SU-DHL-6 (cell line): ENCODE results near the gene PLA2G6.

ENCODE experiments used
- EZH2phosphoT487 ChIP-seq: fragments of 200-600 bp; sonication (generic), shearing (Covaris generic); conservative IDR thresholded peaks from 2 replicates; pipeline ENCODE4 v1.6.1; 2018; ENCODE audit warnings: mild to moderate bottlenecking, antibody characterized with exemption, low read length, moderate library complexity, mixed read lengths
- TF ChIP-seq, protein P1 (sequence below): fragments of 200-600 bp; sonication (generic); IDR thresholded peaks from one replicate; pipeline ENCODE4 v1.5.1; 2017; ENCODE audit warnings: antibody characterized with exemption, mild to moderate bottlenecking, low read length, moderate library complexity; ENCODE audit not compliant: insufficient read depth, poor library complexity, severe bottlenecking

GRCh38 chr22:38220653-38221386, 39.2 kb upstream of the PLA2G6 start:
- TF ChIP-seq, protein P1, sequence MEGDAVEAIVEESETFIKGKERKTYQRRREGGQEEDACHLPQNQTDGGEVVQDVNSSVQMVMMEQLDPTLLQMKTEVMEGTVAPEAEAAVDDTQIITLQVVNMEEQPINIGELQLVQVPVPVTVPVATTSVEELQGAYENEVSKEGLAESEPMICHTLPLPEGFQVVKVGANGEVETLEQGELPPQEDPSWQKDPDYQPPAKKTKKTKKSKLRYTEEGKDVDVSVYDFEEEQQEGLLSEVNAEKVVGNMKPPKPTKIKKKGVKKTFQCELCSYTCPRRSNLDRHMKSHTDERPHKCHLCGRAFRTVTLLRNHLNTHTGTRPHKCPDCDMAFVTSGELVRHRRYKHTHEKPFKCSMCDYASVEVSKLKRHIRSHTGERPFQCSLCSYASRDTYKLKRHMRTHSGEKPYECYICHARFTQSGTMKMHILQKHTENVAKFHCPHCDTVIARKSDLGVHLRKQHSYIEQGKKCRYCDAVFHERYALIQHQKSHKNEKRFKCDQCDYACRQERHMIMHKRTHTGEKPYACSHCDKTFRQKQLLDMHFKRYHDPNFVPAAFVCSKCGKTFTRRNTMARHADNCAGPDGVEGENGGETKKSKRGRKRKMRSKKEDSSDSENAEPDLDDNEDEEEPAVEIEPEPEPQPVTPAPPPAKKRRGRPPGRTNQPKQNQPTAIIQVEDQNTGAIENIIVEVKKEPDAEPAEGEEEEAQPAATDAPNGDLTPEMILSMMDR = no peak
- TF ChIP-seq EZH2phosphoT487 = no peak
